GM21528 (cell line): Measurements from ENCODE around the gene MIB2.
A peak's percentile ranks its signal among the peaks of the same experiment; 100 is the strongest.
"Not testable (repeated sequence)": the region's sequence is repeated elsewhere in the genome, so short reads cannot be mapped to it uniquely, and the experiment has no call there.

ENCODE experiments used
- ATAC-seq: cut with Tn5 transposase; IDR thresholded peaks from one replicate; pipeline ENCODE4 v1.9.1; 2021; ENCODE audit warnings: mild to moderate bottlenecking, moderate library complexity; ENCODE audit not compliant: unreplicated experiment, low FRiP score

Gene MIB2

DNA sequence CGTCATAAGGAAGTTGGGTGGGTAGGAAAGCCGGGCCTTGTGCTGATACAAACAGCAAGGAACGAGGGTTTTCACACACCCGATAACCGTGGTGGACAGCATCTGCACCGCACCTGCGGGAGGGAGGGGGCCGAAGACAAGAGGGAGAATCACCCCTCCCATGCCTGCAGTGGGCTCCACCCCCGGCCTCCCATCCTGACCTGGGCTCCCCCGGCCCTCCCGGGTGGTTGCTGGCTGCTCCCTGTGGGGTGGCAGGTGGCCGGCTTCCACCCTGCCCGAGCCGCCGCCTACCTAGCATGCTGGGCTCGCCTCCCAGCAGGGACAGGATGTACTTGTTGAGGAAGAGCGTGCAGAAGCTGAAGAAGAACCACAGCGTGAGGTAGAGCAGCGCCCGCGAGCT lies 60.8 kb downstream of the MIB2 start:
- ATAC-seq, result not testable (repeated sequence)

DNA sequence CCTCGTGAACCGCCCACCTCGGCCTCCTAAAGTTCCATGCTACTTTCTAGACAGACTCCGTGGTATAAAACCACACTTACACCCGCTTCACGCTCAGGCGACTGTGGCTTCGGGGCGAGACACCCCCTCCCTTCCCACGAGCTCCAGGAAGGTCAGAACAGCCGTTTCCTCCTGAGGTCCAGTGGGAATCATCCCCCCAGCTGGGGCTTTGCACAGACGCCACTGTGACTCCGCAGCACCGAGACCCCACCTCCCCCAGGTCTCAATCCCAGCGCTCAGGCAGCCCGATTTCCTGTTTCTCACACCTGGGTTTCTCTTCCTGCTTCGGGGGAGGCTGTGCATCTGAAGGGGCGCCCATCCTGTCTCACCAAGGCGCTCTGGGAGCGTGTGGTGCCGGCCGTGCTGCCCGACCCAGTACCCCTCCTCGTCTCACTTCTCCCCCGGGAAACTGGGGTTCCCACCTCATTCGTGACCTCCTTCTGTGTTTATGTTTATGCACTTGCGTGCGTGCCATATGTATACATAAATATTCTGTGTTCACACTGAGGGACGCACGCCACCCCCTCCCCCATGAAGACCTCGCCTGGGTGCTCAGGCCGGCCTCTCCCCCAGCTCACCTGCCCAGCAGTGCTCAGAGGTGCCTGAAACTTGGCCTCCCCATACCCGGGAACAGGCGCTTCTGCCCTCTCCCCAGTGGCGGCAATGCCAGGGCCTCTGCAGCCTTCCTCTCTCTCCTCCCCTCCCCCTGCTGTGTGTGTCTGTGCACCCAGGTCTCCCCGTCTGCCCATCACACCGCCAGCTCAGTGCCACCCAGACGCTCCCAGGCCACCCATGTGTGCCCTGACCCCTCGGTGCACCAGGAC lies 62.6 kb downstream of the MIB2 start:
- peak; percentile 76 for ATAC-seq

DNA sequence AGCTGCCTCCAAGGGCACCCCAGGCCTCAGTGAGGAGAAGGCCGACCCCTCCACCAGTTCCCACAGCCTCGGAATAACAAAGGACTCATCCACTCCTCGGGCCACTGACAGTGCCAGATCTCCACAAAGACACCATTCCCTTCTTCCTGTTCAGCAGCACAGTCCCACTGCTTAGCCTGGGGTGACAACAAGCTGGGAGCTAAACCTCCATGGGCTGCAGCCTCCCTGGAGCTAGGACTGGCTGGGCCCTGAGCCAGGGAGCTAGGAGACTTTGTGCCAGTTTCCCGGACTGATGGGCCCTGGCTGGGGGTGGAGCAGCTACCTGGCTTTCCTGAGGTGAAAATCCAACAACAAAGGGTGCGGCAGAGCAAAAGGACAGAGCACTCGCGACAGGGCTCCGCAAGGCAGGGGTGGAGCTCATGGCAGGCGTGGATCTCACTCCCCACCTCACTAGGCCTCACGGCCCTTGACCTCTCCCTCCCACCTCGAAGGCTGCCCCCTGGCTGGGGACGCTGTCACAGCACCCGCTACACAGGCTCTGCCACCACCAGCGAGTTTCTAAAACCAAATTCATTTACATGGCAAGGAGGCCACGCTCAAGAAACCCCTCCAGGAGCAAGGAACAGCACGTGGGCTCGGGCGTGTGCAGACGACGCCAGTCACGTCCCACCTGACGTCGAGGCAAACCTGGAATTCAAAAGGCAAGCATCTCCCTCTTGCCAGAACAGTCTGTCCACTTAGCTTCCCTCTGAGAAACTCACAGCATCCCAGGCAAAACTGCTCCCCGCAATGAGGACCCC lies 63.5 kb downstream of the MIB2 start:
- ATAC-seq, result peak; percentile 2
